ENCODE results near the gene PTPRC.

DNA sequence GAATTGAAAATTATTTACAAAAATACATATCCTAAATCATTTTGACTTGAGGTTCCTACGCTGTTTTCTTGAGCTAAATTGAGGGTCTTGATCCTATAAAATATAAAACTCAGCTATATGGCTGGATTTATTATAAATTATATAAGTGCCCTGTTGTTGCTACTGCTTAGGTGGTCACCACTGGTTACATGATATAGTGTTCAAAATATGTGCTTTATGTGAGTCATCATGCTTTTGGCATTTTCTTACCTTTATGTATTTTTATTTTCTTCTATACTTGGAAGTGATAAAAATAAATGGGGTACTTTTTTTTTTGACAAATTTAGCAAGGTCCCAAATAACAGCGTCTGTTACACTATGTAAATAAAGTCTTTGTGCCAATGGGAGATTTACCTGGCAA, 31.1 kb upstream of the PTPRC start:
- TF ChIP-seq, protein P1, sequence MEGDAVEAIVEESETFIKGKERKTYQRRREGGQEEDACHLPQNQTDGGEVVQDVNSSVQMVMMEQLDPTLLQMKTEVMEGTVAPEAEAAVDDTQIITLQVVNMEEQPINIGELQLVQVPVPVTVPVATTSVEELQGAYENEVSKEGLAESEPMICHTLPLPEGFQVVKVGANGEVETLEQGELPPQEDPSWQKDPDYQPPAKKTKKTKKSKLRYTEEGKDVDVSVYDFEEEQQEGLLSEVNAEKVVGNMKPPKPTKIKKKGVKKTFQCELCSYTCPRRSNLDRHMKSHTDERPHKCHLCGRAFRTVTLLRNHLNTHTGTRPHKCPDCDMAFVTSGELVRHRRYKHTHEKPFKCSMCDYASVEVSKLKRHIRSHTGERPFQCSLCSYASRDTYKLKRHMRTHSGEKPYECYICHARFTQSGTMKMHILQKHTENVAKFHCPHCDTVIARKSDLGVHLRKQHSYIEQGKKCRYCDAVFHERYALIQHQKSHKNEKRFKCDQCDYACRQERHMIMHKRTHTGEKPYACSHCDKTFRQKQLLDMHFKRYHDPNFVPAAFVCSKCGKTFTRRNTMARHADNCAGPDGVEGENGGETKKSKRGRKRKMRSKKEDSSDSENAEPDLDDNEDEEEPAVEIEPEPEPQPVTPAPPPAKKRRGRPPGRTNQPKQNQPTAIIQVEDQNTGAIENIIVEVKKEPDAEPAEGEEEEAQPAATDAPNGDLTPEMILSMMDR (IDR thresholded peaks at IDR 0.05) = no peak
- no peak for TF ChIP-seq POLR2A (IDR thresholded peaks at IDR 0.05)
